ENCODE measurements around the gene MYO9A.

DNA sequence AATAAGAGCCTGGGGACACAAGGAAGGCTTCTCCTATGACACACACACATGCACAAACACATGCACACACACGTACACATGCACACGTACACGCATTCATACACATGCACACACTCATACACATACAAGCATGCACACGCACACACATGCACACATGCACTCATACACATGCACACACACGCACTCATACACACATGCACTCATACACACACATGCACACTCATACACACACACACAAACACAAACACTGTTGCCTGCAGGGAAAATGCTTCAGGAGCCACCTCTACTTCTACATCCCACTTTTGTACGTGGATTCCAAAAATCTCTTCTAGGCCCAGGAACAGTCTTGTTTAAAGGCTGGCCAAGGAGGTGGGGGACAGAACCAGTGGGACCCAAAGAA, 328.3 kb downstream of the MYO9A start:
- TF ChIP-seq, protein P1, sequence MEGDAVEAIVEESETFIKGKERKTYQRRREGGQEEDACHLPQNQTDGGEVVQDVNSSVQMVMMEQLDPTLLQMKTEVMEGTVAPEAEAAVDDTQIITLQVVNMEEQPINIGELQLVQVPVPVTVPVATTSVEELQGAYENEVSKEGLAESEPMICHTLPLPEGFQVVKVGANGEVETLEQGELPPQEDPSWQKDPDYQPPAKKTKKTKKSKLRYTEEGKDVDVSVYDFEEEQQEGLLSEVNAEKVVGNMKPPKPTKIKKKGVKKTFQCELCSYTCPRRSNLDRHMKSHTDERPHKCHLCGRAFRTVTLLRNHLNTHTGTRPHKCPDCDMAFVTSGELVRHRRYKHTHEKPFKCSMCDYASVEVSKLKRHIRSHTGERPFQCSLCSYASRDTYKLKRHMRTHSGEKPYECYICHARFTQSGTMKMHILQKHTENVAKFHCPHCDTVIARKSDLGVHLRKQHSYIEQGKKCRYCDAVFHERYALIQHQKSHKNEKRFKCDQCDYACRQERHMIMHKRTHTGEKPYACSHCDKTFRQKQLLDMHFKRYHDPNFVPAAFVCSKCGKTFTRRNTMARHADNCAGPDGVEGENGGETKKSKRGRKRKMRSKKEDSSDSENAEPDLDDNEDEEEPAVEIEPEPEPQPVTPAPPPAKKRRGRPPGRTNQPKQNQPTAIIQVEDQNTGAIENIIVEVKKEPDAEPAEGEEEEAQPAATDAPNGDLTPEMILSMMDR (IDR thresholded peaks at IDR 0.05), result no peak
- no peak for TF ChIP-seq POLR2A (IDR thresholded peaks at IDR 0.05)

Data from thyroid gland (tissue), 4 donors.